Hematopoietic multipotent progenitor cell treated with erythropoietin and hydrocortisone succinate and interleukin-3 and kit ligand, for 17 days (in vitro differentiated cells): Measurements from ENCODE around the gene PPP1R3D.
"Not testable (repeated sequence)": the region's sequence is repeated elsewhere in the genome, so short reads cannot be mapped to it uniquely, and the experiment has no call there.

Experiments
- DNase-seq: peaks from one replicate; pipeline ENCODE4 v3.0.0-alpha.2; 2015; ENCODE audit warnings: low spot score

The PPP1R3D gene

DNA sequence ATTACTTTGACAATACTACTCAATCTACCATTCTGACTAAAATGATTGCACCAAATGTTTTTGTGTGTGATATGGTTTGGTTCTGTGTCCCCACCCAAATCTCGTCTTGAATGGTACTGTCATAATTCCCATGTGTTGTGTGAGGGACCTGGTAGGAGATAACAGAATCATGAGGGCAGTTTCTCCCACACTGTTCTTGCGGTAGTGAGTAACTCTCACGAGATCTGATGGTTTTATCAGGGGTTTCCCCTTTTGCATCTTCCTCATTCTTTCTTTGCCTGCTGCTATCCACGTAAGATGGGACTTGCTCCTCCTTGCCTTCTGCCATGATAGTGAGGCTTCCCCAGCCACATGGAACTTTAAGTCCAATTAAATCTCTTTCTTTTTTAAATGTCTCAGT, 27.5 kb downstream of the PPP1R3D start:
- no peak for DNase-seq

DNA sequence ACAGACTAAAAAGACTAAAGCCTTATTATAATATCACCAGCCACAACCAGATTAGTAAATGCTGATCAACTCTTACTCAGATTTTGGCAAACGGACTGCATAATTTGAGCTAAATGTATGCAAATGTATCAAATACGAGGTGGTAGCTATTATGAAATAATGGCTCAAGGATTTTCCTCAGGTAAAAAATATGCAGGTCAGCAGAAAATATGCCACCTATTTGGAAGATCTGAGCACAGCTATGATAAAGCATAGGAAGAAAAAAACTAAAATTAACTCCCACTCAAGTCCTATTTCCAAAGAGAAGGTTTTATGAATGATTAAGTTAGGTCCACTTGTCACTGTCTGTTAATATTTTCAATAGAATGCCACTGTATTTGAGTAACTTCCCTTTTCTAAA, 29.1 kb downstream of the PPP1R3D start:
- DNase-seq: no peak

DNA sequence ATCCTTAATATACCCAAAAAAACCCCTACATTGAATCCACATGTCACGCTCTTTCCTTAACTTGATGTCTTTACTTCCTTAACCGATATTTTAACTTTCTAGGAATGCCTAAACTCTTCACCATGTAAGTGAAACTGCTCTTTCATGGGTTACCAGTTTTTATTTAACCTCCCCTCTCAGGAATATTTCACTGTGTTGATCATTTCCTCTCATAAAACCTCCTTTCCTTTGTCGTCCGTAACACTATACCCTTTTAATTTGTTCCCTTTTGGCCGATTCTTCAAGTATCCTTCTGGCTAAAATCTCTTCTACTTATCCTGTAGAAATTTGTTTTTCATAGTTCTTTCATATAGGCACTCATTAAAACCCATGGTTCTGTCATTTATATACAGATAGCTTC, 31.2 kb downstream of the PPP1R3D start:
- no peak for DNase-seq

DNA sequence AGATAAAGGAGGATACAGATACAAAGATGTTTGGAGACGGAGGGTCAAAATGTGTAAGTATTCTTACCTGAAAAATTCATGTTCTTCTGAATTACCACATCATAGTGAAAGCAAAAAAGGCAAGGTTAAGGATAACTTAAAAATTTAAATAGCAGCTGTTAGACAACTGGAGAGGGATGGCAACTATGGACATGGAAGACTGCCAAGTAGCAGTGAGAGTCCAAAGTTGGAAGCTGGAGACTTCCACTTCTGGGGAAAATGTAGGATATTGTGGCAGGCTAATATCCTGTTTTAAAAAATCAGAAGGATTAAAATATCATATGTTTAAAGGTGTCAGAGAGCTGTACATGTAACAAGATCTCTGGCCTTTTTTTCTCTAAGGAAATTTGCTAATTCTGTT, 36.5 kb downstream of the PPP1R3D start:
- DNase-seq: no peak

DNA sequence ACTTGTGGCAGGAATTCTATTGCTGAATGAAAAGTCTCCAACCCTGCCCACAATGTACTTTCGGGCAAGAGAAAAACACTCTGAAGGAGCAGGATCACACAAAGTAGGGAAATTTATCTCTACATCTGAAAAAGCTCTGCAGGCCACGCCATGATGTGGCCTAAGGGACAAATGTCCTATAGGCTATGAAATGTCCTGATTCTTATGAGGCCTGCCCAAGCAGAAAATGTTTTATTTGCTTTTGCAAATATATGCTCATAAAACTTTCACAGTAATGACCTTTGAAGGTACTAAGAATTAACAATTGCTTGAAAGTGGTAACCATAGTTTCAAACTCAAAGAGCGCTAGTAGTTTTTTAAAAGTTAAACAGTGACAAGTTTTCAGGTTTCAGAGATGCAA, 37.6 kb downstream of the PPP1R3D start:
- DNase-seq: no peak

DNA sequence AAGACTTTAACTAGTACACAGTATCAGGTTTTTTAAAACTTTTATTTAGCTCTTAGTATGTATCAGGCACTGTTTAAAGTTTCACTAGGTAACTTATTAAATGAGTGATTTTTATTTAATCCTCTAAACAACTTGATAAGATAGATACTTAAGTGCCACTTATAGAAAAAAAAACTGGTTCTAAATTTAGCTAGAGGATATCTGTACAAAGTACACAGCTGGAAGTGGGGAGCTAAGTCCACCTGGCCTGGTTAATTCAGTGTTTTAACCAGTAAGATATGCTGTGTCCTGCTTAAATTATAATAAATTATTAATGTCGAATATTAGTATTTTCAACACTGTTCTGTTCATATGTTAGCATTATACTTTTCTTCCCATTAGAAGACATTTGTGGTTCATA, 44.2 kb downstream of the PPP1R3D start:
- no peak for DNase-seq

DNA sequence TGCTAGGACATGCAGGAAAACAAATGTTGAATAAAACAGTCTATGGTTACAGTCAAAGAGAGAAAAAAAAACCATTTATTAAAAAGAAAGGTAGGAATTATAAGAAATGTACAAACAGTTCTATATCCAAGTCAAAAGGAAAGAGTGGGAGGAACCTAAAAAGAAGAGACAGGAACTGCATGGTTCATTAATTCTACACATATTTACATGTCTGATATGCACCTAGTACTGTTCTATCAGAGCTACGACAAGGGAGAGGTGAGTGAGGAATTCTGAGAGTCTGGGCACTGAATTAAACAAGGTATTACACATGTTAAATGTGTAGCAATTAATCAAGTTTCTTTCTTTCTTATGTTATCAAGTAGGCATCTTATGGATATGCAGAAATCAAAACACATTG, 48.5 kb downstream of the PPP1R3D start:
- DNase-seq: no peak

DNA sequence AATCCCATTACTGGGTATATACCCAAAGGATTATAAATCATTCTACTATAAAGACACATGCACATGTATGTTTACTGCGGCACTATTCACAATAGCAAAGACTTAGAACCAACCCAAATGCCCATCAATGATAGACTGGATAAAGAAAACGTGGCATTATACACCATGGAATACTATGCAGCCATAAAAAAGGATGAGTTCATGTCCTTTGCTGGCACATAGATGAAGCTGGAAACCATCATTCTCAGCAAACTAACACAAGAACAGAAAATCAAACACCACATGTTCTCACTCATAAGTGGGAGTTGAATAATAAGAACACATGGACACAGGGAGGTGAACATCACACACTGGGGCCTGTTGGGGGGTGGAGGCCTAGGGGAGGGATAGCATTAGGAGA, 50.1 kb downstream of the PPP1R3D start:
- not testable (repeated sequence) for DNase-seq

DNA sequence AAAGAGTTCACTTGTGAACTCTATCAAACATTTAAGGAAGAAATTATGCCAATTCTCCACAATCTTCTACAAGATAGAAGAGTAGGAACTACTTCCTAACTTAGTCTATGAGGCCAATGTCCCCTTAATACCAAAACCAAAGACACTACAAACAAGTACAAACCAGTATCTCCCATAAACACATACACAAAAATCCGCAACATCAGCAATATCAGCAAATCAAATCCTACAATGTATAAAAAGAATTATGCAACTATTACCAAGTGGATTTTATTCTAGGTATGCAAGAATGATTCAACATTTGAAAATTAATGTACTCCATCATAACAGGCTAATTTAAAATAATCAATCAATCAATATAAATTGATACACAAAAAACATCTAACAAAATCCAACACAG, 52.1 kb downstream of the PPP1R3D start:
- no peak for DNase-seq
